ENCODE measurements around the gene KRT78.

KRT78 gene

DNA sequence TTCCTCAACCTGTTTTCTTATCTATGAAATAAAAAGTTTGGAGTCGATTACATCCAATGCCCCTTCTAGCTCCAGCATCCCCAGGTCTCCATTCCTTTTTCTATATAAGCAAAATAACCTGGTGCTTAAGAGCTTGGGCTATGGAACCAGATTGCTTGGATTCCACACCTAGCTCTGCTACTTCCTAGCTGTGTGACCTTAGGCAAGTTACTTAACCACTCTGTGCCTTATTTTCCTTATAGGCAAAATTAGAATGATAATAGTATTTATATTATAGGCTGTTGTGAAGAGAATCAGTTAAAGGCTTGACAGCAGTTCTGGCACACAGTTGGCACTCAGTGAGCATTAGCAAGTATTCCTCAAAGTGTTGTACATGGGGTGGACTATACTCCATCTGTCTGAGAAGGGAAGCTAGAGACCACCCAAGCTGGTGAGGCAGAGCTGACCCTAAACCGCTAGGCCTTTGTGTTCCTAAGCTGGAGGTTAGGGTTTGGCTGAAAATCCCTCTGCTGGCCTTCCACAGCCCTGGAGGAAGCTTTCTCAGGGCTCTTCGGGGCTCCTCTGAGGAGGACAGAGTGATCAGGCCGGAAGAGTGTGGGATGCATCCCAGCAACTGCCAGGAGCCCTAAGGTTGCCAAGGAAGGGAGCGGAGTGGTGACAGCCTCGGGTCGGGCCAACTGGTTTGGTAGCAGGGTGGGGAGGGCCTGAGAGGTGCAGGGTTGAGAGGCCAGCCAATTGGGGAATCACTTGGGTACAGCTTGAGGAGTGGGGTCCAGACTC, 28.9 kb downstream of the KRT78 start:
- TF ChIP-seq CTCF (IDR thresholded peaks at IDR 0.05): no peak
- Histone ChIP-seq H3K79me2 (no peaks in the 10 kb centered on the region), H3K4me2 (ENCODE audit: low read length) (no peak overlapping the region), H3K36me3 (ENCODE audit: control insufficient read depth, insufficient read depth, low read length) (no peaks in the 10 kb centered on the region), H2AFZ (no peak overlapping the region), H3K9me3 (ENCODE audit: control insufficient read depth, low read length) (no peaks in the 10 kb centered on the region), H3K4me1 (peaks cover 11% of the 10 kb centered on the region), H3K9ac (no peak overlapping the region), H3K27ac (no peak overlapping the region), H3K4me3 (ENCODE audit: low read depth, low read length) (no peak overlapping the region), H3K27me3 (ENCODE audit: control insufficient read depth, insufficient read depth, low read length) (no peaks in the 10 kb centered on the region)

DNA sequence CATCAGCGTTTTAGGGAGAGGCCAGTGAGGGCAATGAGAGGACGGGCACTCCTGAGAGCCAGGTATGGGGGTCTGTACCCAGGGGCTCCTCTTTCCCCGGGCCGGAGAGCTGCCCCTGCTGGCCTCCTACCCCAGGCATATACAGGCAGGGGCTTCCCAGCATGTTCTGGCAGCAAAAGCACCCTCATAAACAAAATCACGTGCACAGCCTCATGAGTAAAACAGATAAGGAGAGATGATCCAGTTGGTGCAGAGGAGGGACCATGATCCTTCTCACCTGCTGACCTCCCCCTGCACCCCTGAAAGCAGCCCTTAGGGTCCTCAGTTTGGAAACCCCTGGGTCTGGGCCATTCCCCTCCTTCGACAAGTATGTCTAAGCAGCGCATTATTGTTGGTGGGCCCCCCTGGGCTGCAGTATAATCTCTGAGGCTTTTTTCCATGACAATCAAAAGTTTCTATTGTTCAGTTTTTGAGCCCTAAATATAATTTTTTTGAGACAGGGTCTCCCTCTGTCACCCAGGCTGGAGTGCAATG, 29.8 kb downstream of the KRT78 start:
- no peak overlapping the region for H3K27ac ChIP-seq
- H3K9me3 ChIP-seq (ENCODE audit: control insufficient read depth, low read length): no peaks in the 10 kb centered on the region
- H3K36me3 ChIP-seq (ENCODE audit: control insufficient read depth, insufficient read depth, low read length): no peaks in the 10 kb centered on the region
- TF ChIP-seq CTCF (IDR thresholded peaks at IDR 0.05): no peak
- H3K79me2 ChIP-seq: no peaks in the 10 kb centered on the region
- no peaks in the 10 kb centered on the region for H3K27me3 ChIP-seq (ENCODE audit: control insufficient read depth, insufficient read depth, low read length)
- no peak overlapping the region for H3K9ac ChIP-seq
- H3K4me1 ChIP-seq: peaks cover 11% of the 10 kb centered on the region
- H3K4me3 ChIP-seq (ENCODE audit: low read depth, low read length): no peak overlapping the region
- peak overlapping the region; percentile 50 for H2AFZ ChIP-seq
- no peak overlapping the region for H3K4me2 ChIP-seq (ENCODE audit: low read length)

GRCh38 chr12:52818388-52818787, 30.4 kb downstream of the KRT78 start:
- no peak overlapping the region for H3K4me2 ChIP-seq (ENCODE audit: low read length)
- H3K27ac ChIP-seq: no peak overlapping the region
- no peaks in the 10 kb centered on the region for H3K9me3 ChIP-seq (ENCODE audit: control insufficient read depth, low read length)
- no peak for TF ChIP-seq CTCF (IDR thresholded peaks at IDR 0.05)
- H3K36me3 ChIP-seq (ENCODE audit: control insufficient read depth, insufficient read depth, low read length): no peaks in the 10 kb centered on the region
- no peaks in the 10 kb centered on the region for H3K27me3 ChIP-seq (ENCODE audit: control insufficient read depth, insufficient read depth, low read length)
- H3K4me1 ChIP-seq: peaks cover 11% of the 10 kb centered on the region
- H3K9ac ChIP-seq: no peak overlapping the region
- H3K79me2 ChIP-seq: no peaks in the 10 kb centered on the region
- H3K4me3 ChIP-seq (ENCODE audit: low read depth, low read length): no peak overlapping the region
- H2AFZ ChIP-seq: peak overlapping the region; percentile 50

GRCh38 chr12:52817699-52818238, 31.0 kb downstream of the KRT78 start:
- Histone ChIP-seq H3K9ac (no peak overlapping the region), H3K4me3 (ENCODE audit: low read depth, low read length) (no peak overlapping the region), H3K9me3 (ENCODE audit: control insufficient read depth, low read length) (no peaks in the 10 kb centered on the region), H3K36me3 (ENCODE audit: control insufficient read depth, insufficient read depth, low read length) (no peaks in the 10 kb centered on the region), H3K27ac (no peak overlapping the region), H3K4me1 (peaks cover 11% of the 10 kb centered on the region), H3K79me2 (no peaks in the 10 kb centered on the region), H3K4me2 (ENCODE audit: low read length) (no peak overlapping the region), H3K27me3 (ENCODE audit: control insufficient read depth, insufficient read depth, low read length) (no peaks in the 10 kb centered on the region), H2AFZ (no peak overlapping the region)
- TF ChIP-seq CTCF (IDR thresholded peaks at IDR 0.05): no peak

All from parathyroid adenoma (tissue), 2 donors.